GM10266 (cell line): ENCODE data around the gene POLN.

Experiments used
- DNase-seq: peaks from one replicate; pipeline ENCODE4 v3.0.0; 2012; ENCODE audit errors: extremely low spot score
- TF ChIP-seq, protein P1 (sequence below): IDR thresholded peaks from 2 replicates; pipeline ENCODE4 v1.5.1; 2012; ENCODE audit warnings: mild to moderate bottlenecking, low read depth; ENCODE audit not compliant: control insufficient read depth, insufficient read depth; ENCODE audit errors: missing control alignments

POLN gene

DNA sequence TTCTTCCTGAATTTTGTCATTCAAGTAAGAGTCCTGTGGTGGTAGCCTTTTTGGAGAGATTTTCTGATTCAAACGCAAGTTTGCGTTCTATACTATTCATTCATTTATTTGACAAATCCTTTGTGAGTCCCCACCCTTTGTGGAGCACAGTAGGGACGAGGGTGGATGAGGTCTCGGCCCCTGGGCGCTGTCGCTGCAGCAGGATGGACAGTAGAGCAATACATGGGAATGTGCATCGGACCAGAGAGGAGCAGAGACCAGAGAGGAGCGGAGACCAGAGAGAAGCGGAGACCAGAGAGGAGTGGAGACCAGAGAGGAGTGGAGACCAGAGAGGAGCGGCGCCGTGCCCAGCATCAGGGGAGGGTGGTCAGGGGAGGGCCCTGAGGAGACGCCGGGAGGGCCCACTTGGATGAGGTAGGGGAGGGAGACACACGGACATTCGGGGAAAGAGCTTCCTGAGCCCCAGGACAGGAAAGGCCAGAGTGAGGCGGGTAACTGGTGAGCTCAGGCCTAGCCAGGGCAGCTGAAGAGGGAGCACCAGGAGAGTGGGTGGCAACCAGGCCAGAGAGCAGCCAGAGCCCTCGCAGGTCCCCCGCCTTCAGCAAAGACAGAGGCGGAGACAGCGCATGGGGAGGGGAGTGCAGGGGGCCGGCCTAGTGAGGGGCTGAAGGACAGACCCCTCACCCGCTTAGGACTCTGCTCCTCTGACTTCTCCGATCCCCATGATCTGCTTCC is 115.4 kb downstream of the POLN start:
- TF ChIP-seq, protein P1, sequence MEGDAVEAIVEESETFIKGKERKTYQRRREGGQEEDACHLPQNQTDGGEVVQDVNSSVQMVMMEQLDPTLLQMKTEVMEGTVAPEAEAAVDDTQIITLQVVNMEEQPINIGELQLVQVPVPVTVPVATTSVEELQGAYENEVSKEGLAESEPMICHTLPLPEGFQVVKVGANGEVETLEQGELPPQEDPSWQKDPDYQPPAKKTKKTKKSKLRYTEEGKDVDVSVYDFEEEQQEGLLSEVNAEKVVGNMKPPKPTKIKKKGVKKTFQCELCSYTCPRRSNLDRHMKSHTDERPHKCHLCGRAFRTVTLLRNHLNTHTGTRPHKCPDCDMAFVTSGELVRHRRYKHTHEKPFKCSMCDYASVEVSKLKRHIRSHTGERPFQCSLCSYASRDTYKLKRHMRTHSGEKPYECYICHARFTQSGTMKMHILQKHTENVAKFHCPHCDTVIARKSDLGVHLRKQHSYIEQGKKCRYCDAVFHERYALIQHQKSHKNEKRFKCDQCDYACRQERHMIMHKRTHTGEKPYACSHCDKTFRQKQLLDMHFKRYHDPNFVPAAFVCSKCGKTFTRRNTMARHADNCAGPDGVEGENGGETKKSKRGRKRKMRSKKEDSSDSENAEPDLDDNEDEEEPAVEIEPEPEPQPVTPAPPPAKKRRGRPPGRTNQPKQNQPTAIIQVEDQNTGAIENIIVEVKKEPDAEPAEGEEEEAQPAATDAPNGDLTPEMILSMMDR = no peak
- no peak for DNase-seq

DNA sequence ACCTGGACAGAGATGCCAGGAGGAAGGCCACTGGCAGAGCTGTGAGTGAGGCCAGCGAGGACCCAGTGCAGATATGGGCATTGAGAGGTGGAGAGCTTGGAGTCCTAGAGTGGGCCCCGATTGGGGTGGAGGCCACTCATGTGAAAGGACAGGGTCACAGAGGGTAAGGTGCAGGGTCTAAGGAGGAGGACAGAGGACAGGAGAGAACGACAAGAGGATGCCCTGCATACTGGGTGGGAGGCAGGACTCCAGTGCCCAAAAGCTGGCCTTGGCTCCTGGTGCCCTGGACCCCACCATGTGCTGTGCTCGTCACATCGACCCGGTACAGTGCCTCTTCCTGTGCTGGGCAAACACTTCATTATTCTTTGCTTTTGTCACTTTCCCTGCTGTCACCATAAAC is 116.1 kb downstream of the POLN start:
- no peak for DNase-seq
- TF ChIP-seq, protein P1 = no peak

DNA sequence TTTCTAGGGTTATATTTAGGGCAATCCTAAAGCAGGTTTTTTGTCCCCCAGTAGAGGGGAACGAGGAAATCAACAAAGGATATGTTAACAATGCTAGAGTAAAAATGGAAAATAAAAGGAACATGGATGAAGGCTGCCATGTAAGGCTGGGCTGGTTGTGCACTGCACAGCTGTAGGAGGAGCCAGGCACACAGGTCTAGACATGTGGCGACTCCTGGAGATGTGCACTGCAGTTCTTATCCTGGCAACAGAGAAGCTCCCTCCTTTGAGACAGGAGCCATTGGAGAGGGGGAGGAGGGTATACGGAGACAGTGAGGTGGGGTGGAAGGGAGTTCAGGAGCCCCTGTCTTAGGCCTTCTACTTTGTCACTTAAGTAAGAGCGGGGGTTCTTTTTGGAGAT is 116.9 kb downstream of the POLN start:
- no peak for DNase-seq
- TF ChIP-seq, protein P1 = no peak

DNA sequence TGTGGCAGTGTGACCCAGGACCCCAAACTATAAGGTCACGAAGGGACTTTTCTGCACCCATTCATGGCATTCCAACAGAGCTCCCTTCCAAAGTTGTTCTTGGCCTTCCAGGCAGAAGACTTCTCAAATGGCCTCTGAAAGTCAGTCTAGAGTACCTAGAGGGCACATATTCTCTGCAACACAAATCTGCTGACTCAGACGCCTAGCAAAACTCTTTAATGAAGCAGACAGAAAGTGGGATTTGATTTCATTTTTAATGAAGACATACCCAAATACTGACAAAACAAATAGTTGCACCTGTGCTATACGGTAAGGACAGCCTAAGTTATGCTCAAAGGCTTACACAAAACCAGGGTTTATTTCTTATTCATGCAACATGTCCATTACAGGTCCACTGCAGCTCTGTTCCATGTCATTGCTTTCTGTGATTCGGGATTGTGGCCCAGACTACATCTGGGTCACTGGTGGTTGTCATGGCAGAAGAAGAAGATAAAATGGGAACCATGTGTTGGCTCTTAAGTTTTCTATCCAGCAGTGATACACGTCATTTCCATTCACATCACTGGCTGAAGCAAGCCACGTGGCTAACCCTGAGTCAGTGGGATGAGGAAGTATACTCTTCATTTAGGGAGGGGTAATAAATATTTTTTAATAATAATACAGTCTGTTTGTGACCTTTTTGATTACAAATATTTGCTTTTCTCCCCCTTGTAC is 125.1 kb downstream of the POLN start:
- no peak for DNase-seq
- TF ChIP-seq, protein P1 = no peak

DNA sequence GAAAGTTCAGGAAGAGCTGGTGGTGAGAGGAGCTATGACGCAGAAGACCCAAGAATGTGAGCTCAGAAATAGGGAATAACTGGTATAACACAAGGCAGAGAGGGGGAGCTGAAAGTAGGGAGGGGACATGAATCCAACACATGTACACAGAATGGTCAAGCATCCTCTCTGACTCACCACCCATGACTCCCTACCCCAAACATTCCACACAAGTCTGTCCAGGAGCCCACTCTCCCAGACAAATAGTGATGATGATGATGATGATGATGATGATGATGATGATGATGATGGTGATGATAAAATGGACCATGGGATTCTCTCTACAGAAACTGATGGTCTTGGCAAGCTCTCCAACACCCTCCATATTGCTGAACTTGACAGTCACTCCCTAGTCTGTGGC is 136.4 kb downstream of the POLN start:
- DNase-seq = no peak
- TF ChIP-seq, protein P1 = no peak

DNA sequence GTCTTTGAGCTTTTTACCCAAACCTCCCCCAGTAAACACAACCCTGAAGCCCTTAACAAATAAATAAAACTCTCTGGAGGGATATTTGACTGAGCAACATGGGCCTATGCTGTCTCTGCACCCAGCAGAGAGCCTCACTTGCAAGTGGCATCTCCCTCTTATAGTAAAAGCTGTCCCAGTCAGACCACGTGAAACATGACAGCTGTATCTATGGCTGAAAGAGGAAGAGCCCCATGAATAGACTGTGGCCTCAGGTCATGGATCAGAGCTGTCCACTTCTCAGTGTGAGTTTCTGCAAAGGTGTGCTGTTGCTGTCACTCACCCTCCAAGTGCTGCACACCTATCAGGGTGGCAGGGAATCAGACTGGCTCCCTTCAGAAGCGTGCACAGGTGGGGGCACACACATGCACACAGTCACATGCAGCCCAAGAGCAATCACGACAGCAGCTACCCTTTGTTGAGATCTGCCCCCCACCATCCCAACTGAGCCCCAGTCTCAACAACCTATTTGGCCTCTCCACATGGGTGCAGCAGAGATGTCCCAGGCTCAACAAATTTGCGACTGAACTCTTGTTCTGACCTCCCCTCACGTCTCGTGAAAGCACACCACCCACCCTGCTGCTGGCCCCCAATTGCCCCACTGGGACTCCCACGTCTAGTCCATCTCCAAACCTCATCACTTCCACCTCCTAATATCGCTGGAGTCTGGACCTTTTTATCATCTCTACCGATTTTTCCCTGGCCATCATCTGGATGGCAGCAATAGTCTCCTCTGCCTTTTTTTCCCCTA is 137.2 kb downstream of the POLN start:
- TF ChIP-seq, protein P1 = no peak
- no peak for DNase-seq

DNA sequence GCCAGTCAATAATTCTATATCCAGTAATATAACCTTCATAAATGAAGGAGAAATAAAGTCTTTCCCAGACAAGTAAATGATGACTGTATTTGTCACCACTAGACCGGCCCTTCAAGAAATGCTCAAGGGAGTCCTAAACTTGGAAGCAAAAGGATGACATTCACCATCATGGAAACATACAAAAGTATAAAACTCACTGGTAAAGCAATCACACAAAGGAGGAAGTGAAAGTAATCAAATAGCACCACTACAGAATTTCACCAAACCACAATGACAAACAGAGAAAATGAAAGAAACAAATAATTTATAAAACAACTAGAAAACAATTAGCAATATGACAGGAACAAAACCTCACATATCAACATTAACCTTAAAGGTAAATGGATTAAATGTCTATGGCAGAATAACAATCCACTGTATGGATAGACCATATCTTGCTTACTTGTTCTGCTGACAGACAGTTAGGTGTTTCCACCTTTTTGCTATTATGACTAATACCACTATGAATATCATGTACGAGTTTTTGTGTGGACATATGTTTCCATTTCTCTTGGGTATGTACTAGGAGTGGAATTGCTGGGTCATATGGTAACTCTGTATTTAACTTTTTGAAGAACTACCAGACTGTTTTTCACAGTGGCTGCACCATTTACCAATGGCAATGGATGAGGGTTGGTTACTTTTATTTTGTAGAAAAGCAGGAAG is 137.9 kb downstream of the POLN start:
- TF ChIP-seq, protein P1 = no peak
- DNase-seq = no peak
